GM18519 (cell line): ENCODE results near the gene TSHR.

ENCODE experiments used
- ATAC-seq: cut with Tn5 transposase; IDR thresholded peaks from one replicate; pipeline ENCODE4 v1.9.1; 2021; ENCODE audit warnings: mild to moderate bottlenecking, moderate library complexity; ENCODE audit not compliant: unreplicated experiment, low FRiP score

TSHR gene

DNA sequence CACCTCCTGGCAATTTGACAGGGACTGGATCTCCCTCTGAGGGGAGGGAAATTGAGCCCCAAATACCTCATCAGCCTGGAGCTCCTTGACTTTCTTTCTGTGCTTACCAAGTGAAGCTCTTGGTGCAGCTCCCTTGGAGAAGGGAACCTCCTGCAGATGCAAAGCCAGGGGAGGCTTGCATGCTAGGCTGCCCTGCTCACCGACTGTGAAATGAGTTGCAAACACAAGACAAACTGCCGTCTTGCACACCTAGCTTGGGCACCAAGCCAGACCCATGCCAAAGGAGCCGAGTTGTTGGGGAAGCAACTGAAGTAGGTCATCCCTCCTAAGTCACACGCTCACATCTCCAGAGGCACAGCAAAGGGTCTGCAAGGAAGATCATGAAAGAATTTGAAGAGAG lies 170.1 kb downstream of the TSHR start:
- ATAC-seq: no peak

DNA sequence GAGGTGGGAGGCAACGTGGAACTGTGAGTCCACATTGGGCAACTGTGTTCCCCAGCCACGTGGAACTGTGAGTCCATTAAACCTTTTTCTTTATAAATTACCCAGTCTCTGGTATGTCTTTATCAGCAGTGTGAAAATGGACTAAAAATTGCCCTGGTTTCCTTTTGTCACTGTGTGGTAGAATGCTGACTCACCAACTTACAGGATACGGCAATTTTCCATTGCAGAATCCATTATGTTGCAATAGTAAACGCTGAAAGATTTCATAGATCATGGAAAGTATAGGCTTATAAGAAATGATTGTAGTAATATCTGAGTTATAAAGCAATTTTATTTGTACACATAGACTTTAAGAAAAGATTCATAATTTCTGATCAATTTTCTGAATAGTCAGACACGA lies 172.4 kb downstream of the TSHR start:
- no peak for ATAC-seq

DNA sequence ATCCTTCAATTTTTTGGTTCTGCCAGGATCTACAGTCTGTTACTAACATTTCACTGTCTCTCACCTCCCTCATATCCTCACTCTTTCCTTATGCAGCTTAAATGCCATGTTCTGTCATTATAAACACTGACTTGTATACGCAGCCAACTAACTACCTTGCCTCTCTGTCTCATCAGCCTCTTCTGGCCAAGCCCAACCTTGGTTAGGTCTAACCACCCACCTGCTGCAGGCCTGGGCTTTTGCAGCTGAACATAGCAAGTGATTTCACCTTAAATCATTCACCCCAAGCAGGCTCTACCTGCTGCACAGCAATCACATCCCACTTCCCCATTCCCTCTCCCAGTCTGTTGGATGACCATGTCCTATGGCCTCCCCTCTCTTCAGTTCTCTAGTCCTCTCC lies 173.8 kb downstream of the TSHR start:
- no peak for ATAC-seq

DNA sequence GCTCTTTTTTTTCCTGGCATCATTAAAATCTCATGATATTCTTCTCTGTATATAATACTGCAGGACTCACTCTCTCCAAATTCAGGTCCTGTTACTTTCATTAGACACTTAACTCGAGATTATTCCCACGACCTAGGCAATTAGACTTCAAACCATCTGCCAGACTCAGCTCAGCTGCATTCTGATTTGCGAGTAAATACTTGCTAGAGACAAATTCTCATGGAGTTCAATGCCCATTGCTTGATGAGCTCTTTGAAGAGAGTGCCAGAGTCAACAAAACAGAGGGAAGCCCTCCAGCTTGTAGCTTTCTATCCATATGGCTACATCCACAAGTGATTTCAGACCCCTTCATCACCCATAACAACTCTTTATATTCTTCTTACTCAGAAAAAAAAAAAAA lies 177.0 kb downstream of the TSHR start:
- no peak for ATAC-seq

DNA sequence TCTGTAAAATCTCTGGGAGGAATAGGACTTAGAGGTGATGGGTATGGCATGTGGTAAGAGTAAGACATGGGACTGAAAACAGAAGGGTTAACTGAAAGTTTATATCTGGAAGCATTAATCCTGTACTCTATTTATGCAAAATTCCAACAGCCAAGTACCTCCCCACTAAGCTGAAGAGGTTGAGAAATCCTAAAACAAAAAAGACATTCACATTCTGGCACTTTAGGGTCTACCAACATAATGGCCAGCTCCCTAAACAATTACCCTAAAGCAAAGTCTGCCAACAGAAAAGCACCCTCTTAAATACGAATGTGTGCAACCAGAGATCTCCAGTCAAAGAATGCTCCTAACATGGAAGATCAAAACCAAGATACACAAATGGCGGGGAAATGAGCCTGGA lies 178.0 kb downstream of the TSHR start:
- ATAC-seq: no peak

DNA sequence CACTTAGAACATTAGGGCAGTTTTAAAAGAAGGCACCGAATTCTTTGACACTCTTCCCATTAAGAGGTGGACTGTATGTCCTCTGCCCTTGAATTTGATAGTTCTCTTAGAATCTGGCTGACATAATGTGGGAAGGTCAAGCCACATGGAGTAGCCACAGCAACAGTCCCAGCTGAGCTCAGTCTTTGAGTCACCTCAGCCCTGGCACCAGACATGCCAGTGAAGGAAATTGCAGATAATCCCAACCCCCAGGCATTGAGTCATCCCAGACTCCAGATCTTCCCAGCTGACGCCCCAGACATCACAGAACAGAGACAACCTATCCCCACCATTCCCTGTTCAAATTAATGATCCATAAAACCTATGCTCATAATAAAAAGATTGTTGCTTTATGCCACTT lies 181.9 kb downstream of the TSHR start:
- no peak for ATAC-seq

DNA sequence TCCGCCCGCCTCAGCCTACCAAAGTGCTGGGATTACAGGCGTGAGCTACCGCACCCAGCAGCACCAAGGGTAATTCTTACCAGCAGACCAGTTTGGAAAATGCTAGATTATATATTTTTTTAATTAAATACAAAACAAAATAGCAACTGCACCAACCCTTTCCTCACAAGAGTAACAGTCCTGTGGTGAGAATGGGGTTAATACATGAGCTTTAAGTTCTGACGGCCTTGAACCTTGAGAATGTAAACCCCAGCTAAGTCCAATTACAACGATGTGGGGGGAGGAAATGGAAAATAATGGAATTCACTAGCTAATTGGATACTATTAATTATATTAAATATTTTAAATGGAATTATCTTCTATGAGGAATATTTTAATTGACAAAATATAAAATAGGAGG lies 183.0 kb downstream of the TSHR start:
- ATAC-seq: no peak

DNA sequence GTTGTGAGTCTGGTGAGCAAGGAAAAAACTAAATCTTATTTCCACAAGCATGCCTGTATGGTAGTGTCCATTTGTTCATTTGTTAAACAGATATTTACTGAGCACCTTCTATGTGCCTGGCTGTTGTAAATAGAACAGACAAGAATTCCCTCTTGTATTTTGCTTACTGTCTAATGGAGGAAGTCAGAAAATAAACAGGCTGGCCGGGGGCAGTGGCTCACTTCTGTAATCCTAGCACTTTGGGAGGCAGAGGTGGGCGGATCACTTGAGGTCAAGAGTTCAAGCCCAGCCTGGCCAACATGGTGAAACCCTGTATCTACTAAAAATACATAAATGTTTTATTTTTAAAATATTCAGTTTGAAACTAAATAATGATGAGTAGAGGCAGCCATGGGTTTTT lies 186.0 kb downstream of the TSHR start:
- ATAC-seq: no peak

DNA sequence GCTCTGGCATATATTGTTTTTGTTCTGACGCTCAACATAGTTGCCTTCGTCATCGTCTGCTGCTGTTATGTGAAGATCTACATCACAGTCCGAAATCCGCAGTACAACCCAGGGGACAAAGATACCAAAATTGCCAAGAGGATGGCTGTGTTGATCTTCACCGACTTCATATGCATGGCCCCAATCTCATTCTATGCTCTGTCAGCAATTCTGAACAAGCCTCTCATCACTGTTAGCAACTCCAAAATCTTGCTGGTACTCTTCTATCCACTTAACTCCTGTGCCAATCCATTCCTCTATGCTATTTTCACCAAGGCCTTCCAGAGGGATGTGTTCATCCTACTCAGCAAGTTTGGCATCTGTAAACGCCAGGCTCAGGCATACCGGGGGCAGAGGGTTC lies 188.4 kb downstream of the TSHR start:
- no peak for ATAC-seq

DNA sequence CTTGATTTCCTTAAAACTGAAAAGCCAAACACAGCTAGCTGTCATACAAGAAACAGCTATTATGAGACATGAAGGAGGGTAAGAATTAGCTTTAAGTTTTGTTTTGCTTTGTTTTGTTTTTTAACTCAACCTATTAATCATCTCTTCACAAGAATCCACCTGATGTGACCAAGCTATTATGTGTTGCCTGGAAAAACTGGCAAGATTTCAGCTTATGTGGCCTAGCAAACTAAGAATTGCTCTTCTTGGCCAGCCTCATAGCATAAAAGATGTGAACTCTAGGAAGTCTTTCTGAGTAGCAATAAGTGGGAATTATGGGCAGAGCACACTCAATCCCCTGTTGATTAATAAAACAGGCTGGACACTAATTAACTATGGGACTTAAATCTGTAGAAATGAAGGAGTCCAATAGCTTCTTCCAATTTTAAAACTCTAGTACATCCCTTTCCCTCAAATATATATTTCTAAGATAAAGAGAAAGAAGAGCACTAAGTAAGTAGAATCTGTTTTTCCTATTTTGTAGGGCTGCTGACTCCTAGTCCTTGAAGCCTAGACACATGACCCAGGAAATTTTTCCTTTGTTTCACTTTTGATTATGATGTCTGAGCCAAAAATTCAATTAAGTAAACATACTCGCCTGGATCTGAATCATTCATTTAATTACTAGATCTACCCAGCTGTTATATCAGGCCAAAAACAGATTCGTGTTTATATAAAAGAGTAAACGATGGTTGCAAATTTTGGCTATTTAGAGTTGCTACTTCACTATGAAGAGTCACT lies 189.6 kb downstream of the TSHR start:
- no peak for ATAC-seq

DNA sequence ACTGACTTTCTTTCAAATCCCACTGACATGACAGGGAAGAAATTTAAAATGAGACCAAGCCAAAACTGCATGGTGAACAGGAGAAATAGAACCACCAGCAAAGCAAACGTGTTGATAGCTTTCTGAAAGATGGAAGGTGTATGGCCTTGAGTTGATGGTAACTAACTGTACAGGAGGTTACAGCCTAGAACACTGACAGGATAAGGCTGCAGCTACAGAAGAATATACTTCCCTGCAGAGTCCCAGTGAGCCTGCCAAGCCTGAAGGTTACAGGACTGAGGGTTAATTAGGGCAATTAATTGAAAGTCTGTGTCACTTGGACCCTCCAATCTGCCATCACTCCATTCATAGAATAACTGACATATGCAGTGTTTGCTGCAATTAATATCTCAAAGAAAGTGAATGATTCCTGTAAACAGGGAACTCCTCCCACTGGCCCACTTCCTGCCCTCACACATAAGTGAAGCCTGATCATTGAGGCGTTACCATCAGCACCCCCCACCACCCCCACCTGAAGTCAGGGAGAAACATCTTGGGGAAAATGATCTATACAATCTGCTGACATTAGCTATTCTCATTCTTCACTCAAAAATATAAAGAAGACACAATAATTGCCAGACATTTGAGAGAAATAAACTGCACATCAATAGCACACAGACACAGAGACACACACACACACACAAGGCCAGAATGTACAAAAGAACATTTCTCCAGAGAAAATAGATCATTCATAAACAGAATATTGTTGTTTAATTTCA lies 191.9 kb downstream of the TSHR start:
- ATAC-seq: peak; percentile 77

DNA sequence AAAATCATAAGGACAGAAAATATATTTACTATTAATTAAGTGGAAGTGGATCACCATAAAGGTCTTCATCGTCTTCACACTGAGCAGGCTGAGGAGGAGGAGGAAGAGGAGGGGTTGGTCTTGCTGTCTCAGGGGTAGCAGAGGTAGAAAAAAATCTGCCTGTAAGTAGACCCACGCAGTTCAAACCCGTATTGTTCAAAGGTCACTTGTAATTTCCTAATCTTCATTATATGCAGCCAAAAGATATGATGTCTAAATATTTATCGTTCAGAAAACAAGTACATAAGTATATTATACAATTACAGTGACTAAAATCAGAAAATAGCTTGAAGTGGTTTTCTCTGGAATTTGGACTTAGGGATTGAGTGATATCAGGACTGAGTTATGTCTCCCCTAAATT lies 193.2 kb downstream of the TSHR start:
- no peak for ATAC-seq

DNA sequence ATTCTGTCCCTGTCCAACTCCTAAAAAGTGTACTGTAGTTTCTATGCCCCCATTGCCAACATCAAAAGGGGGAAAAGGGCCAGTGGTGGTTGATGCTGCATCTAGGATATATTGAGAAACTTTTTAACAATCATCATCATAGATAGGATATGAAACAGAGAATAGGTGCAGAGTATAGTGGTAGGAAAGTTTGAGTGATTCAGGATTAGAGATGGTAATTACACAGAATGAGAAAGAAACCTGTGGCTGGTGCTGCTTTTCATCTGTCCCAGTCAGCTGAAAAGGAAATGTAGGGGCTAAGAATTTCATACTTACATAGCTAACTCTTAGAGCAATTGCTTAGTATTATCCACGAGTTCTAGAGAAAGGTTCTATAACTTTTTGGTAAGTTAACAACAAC lies 197.8 kb downstream of the TSHR start:
- ATAC-seq: peak; percentile 74

DNA sequence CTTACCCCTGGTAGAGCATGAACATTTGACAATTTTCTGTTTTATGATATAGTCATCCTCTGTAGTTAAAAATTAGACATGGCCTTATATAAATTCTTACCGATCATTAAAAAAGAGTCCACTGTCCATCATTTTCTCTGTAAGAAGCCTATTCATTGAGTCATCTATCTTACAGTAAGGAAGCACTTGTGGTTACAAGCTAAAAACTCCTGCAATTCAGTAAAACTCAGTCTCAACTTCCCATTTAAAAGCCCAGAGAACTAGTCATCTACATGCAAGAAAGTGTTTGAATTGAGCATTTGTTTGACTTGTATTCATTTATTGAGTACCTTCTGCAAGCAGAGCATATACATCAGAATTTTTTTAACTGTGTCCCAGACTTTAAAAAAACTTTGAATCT lies 202.0 kb downstream of the TSHR start:
- ATAC-seq: no peak

DNA sequence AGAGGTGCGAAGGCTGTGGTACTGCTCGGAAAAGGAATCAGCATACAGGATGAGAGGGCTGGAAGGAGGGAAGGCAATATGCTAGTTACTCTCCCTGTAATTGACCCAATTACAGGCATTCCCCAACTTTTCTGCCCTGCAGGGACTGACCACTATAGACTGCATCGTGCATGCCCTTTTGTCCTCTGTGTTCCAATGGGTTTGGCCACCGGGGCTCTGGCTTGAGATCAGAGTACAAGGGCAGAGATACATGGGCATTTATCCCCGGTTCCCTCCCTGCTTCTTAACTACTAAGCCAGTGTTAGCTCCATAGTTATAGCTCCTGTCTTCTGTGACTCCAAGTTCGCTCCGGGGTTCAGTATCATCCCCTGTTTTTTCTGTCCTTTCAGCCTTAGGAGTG lies 205.7 kb downstream of the TSHR start:
- ATAC-seq: no peak

DNA sequence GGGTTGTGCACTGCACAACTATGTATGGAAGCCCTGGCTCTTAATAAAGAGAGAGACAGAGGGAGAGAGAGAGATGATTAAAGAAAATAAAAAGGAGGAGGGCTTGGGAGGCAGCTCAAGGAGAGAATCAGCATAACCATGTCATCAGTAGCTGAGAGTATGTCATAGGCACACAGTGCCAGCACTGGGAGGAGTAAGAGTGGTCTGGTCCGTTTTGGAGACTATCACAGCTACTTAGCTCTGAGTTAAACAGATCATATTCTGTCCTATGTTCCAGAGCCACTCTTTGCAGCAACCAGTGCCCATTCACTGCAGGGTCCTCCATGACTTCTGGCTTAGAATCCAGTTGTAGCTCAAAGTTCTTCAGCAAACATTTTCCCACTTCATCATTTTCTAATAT lies 206.3 kb downstream of the TSHR start:
- ATAC-seq: no peak

DNA sequence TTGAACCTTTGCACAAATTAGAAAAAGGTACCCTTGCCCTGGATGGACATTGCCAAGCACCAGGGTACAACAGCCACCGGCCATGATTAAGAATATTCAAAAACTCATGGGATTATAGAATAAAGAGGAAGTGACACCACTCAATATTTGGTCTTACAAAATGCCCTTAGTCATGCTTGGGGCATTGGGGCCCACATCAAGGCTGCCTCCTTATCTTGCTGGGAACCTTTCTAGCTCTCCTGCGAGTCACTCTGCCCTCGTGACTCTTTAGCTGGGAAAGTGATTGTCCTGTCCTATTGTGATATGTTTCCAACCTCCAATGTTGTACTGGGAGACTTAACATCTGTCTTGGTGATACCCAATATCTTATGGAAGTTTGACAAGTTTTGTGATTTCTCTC lies 207.5 kb downstream of the TSHR start:
- no peak for ATAC-seq

DNA sequence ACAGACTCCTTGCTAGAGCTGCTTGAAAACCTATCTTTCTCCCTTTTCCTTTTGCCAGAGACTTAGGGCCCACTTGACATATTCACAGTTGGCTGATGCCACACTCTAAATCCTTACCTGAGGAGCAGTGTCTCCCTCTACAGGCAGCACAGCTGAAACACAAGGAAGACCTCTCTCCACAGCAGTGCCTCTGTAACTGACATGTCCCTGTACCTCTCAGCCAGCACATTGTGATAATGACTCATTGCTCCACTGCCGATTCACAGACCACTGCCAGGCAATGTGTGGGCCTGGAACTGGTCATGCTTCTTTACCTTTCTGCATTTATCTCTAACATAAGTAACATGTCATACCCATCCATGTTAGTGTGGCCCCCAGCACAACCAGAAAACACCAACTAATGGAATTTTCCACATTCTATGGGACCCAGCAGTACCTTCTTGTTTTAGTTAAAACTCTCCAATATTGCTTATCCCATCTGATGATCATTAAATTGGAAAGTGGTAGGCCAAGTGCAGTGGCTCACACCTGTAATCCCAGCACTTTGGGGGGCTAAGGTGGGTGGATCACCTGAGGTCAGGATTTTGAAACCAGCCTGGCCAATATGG lies 208.8 kb downstream of the TSHR start:
- ATAC-seq: peak; percentile 94

DNA sequence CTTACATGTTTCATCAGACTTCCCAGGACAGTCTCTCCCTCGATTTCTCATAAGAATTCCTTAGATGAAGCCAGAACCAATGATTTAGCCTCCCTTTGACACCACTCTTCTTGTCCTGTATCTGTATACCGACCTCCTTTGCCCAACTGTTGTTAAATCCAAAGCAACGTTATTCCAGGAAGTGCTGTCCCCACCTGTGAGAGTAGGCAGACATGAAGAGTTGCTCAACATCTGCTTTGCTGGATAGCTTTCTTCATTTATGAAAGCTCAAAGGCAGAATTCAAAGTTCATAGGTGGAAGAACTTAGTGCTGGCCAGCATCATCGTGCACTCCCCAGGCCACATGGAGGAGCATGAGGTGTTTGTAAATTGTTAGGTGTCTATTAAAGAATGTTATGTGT lies 209.8 kb downstream of the TSHR start:
- no peak for ATAC-seq

DNA sequence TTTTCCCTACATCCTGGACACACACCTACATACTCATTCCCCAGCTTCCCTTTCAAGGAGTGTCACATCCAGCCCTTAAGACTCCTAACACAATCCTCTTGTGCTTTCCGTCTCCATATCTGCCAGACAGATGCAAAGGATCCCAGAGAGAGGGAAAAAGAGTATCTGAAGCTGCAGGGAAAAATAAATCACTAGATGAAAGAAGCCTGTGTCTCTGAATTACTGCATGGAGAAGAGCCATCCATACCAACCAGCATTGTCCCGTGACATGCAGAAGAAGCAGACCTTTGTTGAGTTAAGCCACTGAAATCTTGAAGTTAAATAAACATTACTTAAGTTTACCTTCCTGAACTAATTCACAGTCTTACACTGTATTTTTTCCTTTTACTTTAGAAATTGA lies 210.7 kb downstream of the TSHR start:
- no peak for ATAC-seq

DNA sequence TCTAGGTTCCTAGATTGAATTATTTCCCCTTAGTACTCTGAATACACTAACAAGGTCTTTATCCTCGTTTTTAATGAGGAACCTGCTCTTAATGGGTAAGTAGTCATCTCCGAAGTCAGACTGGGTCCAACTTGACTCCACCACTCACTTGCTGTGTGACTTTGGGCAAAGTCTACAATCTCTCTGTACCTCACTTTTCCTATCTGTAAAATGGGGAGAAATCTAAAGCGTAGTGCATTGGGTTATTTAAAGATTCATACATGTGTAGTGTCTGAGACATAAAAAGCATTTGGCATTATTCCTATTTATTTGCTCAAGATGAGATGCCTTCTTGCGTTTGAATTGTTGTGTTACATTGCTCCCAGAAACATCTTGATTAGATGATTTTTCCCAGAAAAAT lies 213.8 kb downstream of the TSHR start:
- no peak for ATAC-seq

DNA sequence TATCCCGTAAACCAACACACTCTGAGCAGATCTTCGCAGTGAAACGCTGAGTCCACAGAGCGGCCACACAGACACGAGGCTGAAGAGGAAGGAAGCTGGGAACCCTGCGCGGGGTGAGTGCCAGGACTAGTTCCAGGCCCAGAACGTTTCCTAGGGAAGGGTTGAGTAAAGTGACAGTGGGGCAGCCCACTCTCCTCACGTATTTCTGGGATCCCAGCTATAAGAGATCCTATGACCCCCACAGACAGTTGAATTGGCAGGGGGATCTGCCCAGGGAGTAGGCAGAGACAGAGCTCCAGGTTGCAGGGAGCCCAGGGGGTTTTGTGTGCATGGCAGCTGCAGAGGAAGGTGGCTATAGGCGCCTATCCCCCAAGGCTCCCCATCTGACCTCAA lies 214.3 kb downstream of the TSHR start:
- ATAC-seq: no peak
